ENCODE results near the gene GALNT12. TPM values are rescaled to one million over a fixed set of nuclear protein-coding genes. Genes with fewer than 3 reads are reported as not detected.

The GALNT12 gene
- total and polyA plus RNA-seq, 2 experiments from 2014 or later, result 14.6 to 23.6 TPM

GRCh38 chr9:98852460-98852734, 44.9 kb downstream of the GALNT12 start (continued):
- TF ChIP-seq REST (IDR thresholded peaks at IDR 0.05; ENCODE audit: unreplicated experiment), result no peak
- no peak for TF ChIP-seq ZNF114 (CRISPR knock-in tag; IDR thresholded peaks at IDR 0.05)
- no peak for TF ChIP-seq EZH2 (IDR thresholded peaks at IDR 0.05; ENCODE audit: low read depth, unreplicated experiment)
- no peak for TF ChIP-seq JUNB (IDR thresholded peaks at IDR 0.05; ENCODE audit: unreplicated experiment)
- no peak for TF ChIP-seq POLR2AphosphoS5 (IDR thresholded peaks at IDR 0.05; ENCODE audit: low read depth)
- no peak for TF ChIP-seq NANOG (IDR thresholded peaks at IDR 0.05; ENCODE audit: borderline replicate concordance)
- TF ChIP-seq ZNF331 (CRISPR knock-in tag; IDR thresholded peaks at IDR 0.05; ENCODE audit: low read depth), result no peak
- TF ChIP-seq EZH2phosphoT487 (IDR thresholded peaks at IDR 0.05; ENCODE audit: unreplicated experiment), result no peak
- no peak for TF ChIP-seq CREB1 (CRISPR knock-in tag; IDR thresholded peaks at IDR 0.05; ENCODE audit: low read depth)

- no peaks in the 10 kb centered on the region for H3F3A ChIP-seq (replicated peaks; ENCODE audit: low read depth)
- Mint-ChIP-seq H3K9me3 (no peaks in the 10 kb centered on the region; the same call in 2 of the 3 replicates), H3K27ac (no peak overlapping the region), H3K27me3 (ENCODE audit: insufficient read depth, low read depth, poor library complexity) (peaks cover 1% of the 10 kb centered on the region), H3K36me3 (ENCODE audit: low read depth) (no peaks in the 10 kb centered on the region; the same call in 2 of the 3 replicates), H3K4me1 (peaks cover 9% of the 10 kb centered on the region), H3K4me3 (no peak overlapping the region)
- no peaks in the 10 kb centered on the region for H3K27me3 ChIP-seq (ENCODE audit: insufficient read depth)
- H2AFZ ChIP-seq, result no peak overlapping the region
- no peaks in the 10 kb centered on the region for H4K20me1 ChIP-seq (replicated peaks; ENCODE audit: insufficient read depth)
- H3K27ac ChIP-seq (ENCODE audit: low read depth), result no peak overlapping the region
- no peak overlapping the region for H3K4me2 ChIP-seq
- H3K9me2 ChIP-seq (ENCODE audit: insufficient read depth), result no peaks in the 10 kb centered on the region
- no peak overlapping the region for H3K4me3 ChIP-seq
- DNase-seq (ENCODE audit: low spot score) (no peak), ATAC-seq (no peak)
- no peaks in the 10 kb centered on the region for H3K79me2 ChIP-seq (replicated peaks; ENCODE audit: insufficient read depth)
- H3K4me1 ChIP-seq (ENCODE audit: insufficient read depth), result 0 out of 2 replicates have a peak, but pooled peaks cover 3% of the 10 kb centered on the region
- H3K36me3 ChIP-seq (ENCODE audit: insufficient read depth), result no peaks in the 10 kb centered on the region
- TF ChIP-seq ZNF462 (CRISPR knock-in tag; IDR thresholded peaks at IDR 0.05) (no peak), REST (IDR thresholded peaks at IDR 0.05; ENCODE audit: unreplicated experiment) (no peak), NANOG (IDR thresholded peaks at IDR 0.05; ENCODE audit: borderline replicate concordance) (no peak), POLR2AphosphoS5 (IDR thresholded peaks at IDR 0.05; ENCODE audit: low read depth) (no peak), ZNF114 (CRISPR knock-in tag; IDR thresholded peaks at IDR 0.05) (no peak), EZH2phosphoT487 (IDR thresholded peaks at IDR 0.05; ENCODE audit: unreplicated experiment) (no peak), ZNF331 (CRISPR knock-in tag; IDR thresholded peaks at IDR 0.05; ENCODE audit: low read depth) (no peak)
- TF ChIP-seq, protein P1, sequence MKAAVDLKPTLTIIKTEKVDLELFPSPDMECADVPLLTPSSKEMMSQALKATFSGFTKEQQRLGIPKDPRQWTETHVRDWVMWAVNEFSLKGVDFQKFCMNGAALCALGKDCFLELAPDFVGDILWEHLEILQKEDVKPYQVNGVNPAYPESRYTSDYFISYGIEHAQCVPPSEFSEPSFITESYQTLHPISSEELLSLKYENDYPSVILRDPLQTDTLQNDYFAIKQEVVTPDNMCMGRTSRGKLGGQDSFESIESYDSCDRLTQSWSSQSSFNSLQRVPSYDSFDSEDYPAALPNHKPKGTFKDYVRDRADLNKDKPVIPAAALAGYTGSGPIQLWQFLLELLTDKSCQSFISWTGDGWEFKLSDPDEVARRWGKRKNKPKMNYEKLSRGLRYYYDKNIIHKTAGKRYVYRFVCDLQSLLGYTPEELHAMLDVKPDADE (IDR thresholded peaks at IDR 0.05), result no peak
Observed at GRCh38 chr9:98852961-98853360, 45.5 kb downstream of the GALNT12 start.
